ENCODE results near the gene KSR2.

- TF ChIP-seq POLR2A (IDR thresholded peaks at IDR 0.05; ENCODE audit: low read length) (no peak), GATA1 (IDR thresholded peaks at IDR 0.05; ENCODE audit: low read depth, low read length) (no peak)
These were observed 378.4 kb downstream of the KSR2 start for GRCh38 chr12:117590386-117590785.

Data from erythroblast (primary cell).